Measurements from ENCODE around the gene TIMM29. TPM values are rescaled to one million over a fixed set of nuclear protein-coding genes. Genes with fewer than 3 reads are reported as not detected.

The TIMM29 gene
- total and polyA plus RNA-seq, 9 donors: 13.8 to 22.4 (median 19.0) TPM

- WGBS, 3 donors: 38 to 40% (median 40%) methylated on average over 20 of the region's 20 CpGs
- Histone ChIP-seq H3K9me3 (no peaks in the 10 kb centered on the region), H3K27ac (no peak overlapping the region), H3K27me3 (no peaks in the 10 kb centered on the region), H3K4me3 (no peak overlapping the region), H3K4me1 (ENCODE audit: insufficient read depth) (peaks cover 13% of the 10 kb centered on the region), H3K36me3 (no peaks in the 10 kb centered on the region)
- TF ChIP-seq EP300 (IDR thresholded peaks at IDR 0.05) (no peak), POLR2A (IDR thresholded peaks at IDR 0.05) (no peak)
- TF ChIP-seq, protein P1, sequence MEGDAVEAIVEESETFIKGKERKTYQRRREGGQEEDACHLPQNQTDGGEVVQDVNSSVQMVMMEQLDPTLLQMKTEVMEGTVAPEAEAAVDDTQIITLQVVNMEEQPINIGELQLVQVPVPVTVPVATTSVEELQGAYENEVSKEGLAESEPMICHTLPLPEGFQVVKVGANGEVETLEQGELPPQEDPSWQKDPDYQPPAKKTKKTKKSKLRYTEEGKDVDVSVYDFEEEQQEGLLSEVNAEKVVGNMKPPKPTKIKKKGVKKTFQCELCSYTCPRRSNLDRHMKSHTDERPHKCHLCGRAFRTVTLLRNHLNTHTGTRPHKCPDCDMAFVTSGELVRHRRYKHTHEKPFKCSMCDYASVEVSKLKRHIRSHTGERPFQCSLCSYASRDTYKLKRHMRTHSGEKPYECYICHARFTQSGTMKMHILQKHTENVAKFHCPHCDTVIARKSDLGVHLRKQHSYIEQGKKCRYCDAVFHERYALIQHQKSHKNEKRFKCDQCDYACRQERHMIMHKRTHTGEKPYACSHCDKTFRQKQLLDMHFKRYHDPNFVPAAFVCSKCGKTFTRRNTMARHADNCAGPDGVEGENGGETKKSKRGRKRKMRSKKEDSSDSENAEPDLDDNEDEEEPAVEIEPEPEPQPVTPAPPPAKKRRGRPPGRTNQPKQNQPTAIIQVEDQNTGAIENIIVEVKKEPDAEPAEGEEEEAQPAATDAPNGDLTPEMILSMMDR (IDR thresholded peaks at IDR 0.05): no peak
- intact Hi-C loops (cut with DNase I): no loop called here
- DNase-seq: no peak
Measured at GRCh38 chr19:10885201-10886169, 43.1 kb upstream of the TIMM29 start.

DNA sequence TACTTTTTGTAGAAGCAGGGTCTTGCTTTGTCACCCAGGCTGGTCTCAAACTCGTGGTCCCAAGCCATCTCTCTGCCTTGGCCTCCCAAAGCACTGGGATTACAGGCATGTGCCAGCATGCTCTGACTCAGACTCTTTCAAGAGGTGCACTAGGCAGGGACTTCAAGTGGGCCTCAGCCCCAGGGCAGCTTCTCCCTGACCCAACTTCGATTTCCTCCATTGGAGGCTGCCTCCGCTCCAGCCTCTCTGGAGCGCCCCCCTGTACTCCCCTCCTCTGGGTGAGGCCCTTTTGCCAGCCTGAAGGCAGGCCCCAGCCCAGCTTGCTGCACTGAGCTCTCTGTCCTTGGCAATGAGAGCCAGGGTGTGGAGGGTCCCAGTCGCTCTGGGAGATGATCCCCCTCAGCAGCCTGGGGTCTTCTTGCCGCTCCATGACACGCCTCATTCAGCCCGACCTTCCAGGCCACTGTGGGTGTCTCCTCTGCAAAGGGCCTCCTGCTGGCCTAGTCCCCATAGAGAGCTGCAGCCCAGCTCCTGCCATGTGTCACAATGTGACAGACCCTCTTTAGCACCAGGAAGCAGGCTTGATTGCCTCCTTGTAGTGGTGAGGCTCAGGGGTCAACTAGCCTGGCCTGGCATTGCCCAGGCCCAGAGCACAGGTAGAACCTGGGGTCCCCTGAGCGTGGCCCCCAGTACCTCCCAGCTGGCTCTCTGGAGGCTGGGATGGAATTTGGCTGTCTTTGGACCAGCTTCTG lies 40.8 kb upstream of the TIMM29 start:
- Histone ChIP-seq H3K27me3 (no peaks in the 10 kb centered on the region), H3K4me1 (ENCODE audit: insufficient read depth) (peaks cover 17% of the 10 kb centered on the region), H3K4me3 (no peak overlapping the region), H3K9me3 (no peaks in the 10 kb centered on the region), H3K36me3 (no peaks in the 10 kb centered on the region), H3K27ac (no peak overlapping the region)
- 88 to 93% (median 92%) methylated on average over 8 to 9 of the region's 9 CpGs for WGBS, 3 donors
- DNase-seq: no peak
- TF ChIP-seq, protein P1 (IDR thresholded peaks at IDR 0.05): no peak
- TF ChIP-seq EP300 (IDR thresholded peaks at IDR 0.05) (no peak), POLR2A (IDR thresholded peaks at IDR 0.05) (no peak)
- intact Hi-C loops (cut with DNase I): no loop called here

DNA sequence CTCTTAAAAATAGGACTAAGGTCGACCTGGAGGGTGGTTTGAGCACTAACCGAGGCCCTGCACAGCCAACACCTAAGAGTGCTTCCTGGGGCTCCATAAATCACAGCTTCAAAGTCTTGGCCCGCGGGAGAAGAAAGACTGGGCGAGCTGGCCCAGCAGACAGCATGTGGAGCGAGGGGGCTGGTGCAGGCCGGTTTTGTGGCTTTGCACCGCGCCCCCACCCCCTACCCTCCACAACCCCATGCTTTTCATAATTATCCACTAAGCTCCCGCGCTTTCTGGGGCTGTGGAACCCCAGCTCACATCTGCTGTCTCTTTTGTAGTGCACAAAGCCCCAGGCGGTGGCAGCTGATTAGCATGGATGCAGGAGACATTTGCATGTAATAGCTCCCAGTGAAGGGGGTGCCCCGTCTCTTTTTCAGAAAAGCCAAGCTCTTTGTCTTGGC lies 40.2 kb upstream of the TIMM29 start:
- H3K27ac ChIP-seq: no peak overlapping the region
- no peak for DNase-seq
- no peaks in the 10 kb centered on the region for H3K9me3 ChIP-seq
- WGBS, 3 donors: 68 to 77% (median 70%) methylated on average over 13 of the region's 13 CpGs
- intact Hi-C loops (cut with DNase I): no loop called here
- H3K4me3 ChIP-seq: no peak overlapping the region
- no peak for TF ChIP-seq POLR2A (IDR thresholded peaks at IDR 0.05)
- no peak for TF ChIP-seq EP300 (IDR thresholded peaks at IDR 0.05)
- no peaks in the 10 kb centered on the region for H3K27me3 ChIP-seq
- peaks cover 16% of the 10 kb centered on the region for H3K4me1 ChIP-seq (ENCODE audit: insufficient read depth)
- H3K36me3 ChIP-seq: no peaks in the 10 kb centered on the region

GRCh38 chr19:10889880-10890279 lies 38.7 kb upstream of the TIMM29 start:
- Histone ChIP-seq H3K4me1 (ENCODE audit: insufficient read depth) (peaks cover 23% of the 10 kb centered on the region), H3K9me3 (no peaks in the 10 kb centered on the region), H3K27me3 (no peaks in the 10 kb centered on the region), H3K36me3 (no peaks in the 10 kb centered on the region), H3K27ac (no peak overlapping the region), H3K4me3 (no peak overlapping the region)
- intact Hi-C loops (cut with DNase I): no loop called here
- TF ChIP-seq, protein P1 (IDR thresholded peaks at IDR 0.05): no peak
- TF ChIP-seq POLR2A (IDR thresholded peaks at IDR 0.05) (no peak), EP300 (IDR thresholded peaks at IDR 0.05) (no peak)
- DNase-seq: no peak
- WGBS, 3 donors: 93 to 98% (median 98%) methylated on average over 4 of the region's 4 CpGs
